Peyer's patch (tissue), 4 donors: Measurements from ENCODE around the gene DHRS7B. TPM values are rescaled to one million over a fixed set of nuclear protein-coding genes. Genes with fewer than 3 reads are reported as not detected.
"Not testable (repeated sequence)": the region's sequence is repeated elsewhere in the genome, so short reads cannot be mapped to it uniquely, and the experiment has no call there.

Source experiments
- DNase-seq, 3 donors: peaks; one replicate each; pipeline ENCODE4 v3.0.0-alpha.2; 2017 to 2019
- H3K27ac ChIP-seq, 4 donors: fragments of 200-600 bp; sonication (generic); one replicate each; pipeline ENCODE4 v1.5.1; 2016 to 2019
- H3K27me3 ChIP-seq, 2 donors: fragments of 200-600 bp; sonication (generic); one replicate each; pipeline ENCODE4 v1.5.1; 2019
- H3K36me3 ChIP-seq, 3 donors: fragments of 200-600 bp; sonication (generic); one replicate each; pipeline ENCODE4 v1.5.1; 2016 to 2019
- H3K4me1 ChIP-seq, 4 donors: fragments of 200-600 bp; sonication (generic); one replicate each; pipeline ENCODE4 v1.5.1; 2016 to 2019
- H3K4me3 ChIP-seq, 4 donors: fragments of 200-600 bp; sonication (generic); 1 replicate in 3 of 4; 2 replicates in 1 of 4; pipeline ENCODE4 v1.5.1; 2016 to 2019; ENCODE audit warnings: mild to moderate bottlenecking in 1 of 4
- H3K9me3 ChIP-seq, 4 donors: fragments of 200-600 bp; sonication (generic); one replicate each; pipeline ENCODE4 v1.5.1; 2016 to 2019; ENCODE audit warnings: mild to moderate bottlenecking in 1 of 4
- CTCF ChIP-seq, 6 experiments: fragments of 450-650 bp in 4 of 6; fragments of 200-600 bp in 2 of 6; sonication (generic) in 1 of 6; IDR thresholded peaks; one replicate each; pipeline ENCODE4 v1.5.1; 2017 to 2019; ENCODE audit warnings: antibody characterized with exemption in 6 of 6, mild to moderate bottlenecking in 3 of 6, moderate library complexity in 1 of 6
- POLR2A ChIP-seq, 2 donors: fragments of 450-650 bp; IDR thresholded peaks; one replicate each; pipeline ENCODE4 v1.5.1; 2017; ENCODE audit warnings: antibody characterized with exemption in 2 of 2, mild to moderate bottlenecking in 2 of 2, moderate library complexity in 2 of 2
- total RNA-seq, 4 donors: library from RNA; depleted of rRNA; stranded (reverse); fragments of >200 nt; gene quantifications; one replicate each; pipeline ENCODE4 v1.1.0, GENCODE V29; 2016

DHRS7B gene
- total RNA-seq: 10 to 100 TPM; 20.6 to 41.2 (median 26.2) TPM

GRCh38 chr17:21126645-21127508 is at the start of gene DHRS7B:
DHRS7B (plus strand) TSS chr17:21126964; CDS start chr17:21126972, 8 bp downstream.
- Histone ChIP-seq H3K4me1 (peaks cover 0 to 10% (median 2%) of the 10 kb centered on the region in 4 donors), H3K27ac (peak within 1 kb of the TSS; percentile 87 to 93 (median 91)), H3K9me3 (no peaks in the 10 kb centered on the region), H3K27me3 (no peaks in the 10 kb centered on the region), H3K4me3 (peak within 1 kb of the TSS; percentile 65 to 77 (median 74)), H3K36me3 (no peaks in the 10 kb centered on the region)
- peak; percentile 97 to 99 (median 99) for DNase-seq
- TF ChIP-seq POLR2A (IDR thresholded peaks at IDR 0.05) (peak; percentile 58 to 79), CTCF (IDR thresholded peaks at IDR 0.05) (peak in 1 of 6 experiments; percentile 3)

DNA sequence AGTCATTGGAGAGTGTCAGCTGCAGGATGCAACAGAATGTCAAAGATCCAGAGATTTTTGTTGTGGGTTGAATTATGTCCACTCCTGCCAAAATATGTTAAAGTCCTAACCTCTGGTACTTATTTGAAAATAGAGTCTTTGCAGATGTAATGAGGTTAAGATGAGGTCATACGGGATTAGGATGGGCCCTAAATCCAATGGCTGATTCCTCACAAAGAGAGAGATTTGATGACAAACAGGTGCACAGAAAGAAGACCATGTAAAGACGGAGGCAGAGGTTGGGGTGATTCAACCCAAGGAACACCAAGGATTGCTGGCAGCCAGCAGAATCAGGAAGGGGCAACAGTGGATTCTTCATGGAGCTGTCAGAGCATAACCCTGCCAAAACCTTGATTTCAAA is 49.5 kb upstream of the DHRS7B start:
- Histone ChIP-seq H3K9me3 (no peaks in the 10 kb centered on the region), H3K27me3 (no peaks in the 10 kb centered on the region), H3K4me3 (no peak overlapping the region), H3K27ac (no peak overlapping the region), H3K36me3 (no peaks in the 10 kb centered on the region), H3K4me1 (no peaks in the 10 kb centered on the region)
- DNase-seq: no peak
- TF ChIP-seq POLR2A (IDR thresholded peaks at IDR 0.05): no peak
- TF ChIP-seq CTCF (IDR thresholded peaks at IDR 0.05): no peak

GRCh38 chr17:21078016-21078780 is 48.6 kb upstream of the DHRS7B start:
- H3K4me3 ChIP-seq: no peak overlapping the region
- no peaks in the 10 kb centered on the region for H3K27me3 ChIP-seq
- no peak overlapping the region for H3K27ac ChIP-seq
- no peaks in the 10 kb centered on the region for H3K36me3 ChIP-seq
- DNase-seq: no peak
- H3K4me1 ChIP-seq: no peaks in the 10 kb centered on the region
- TF ChIP-seq POLR2A (IDR thresholded peaks at IDR 0.05) (no peak), CTCF (IDR thresholded peaks at IDR 0.05) (no peak)
- H3K9me3 ChIP-seq: no peaks in the 10 kb centered on the region

DNA sequence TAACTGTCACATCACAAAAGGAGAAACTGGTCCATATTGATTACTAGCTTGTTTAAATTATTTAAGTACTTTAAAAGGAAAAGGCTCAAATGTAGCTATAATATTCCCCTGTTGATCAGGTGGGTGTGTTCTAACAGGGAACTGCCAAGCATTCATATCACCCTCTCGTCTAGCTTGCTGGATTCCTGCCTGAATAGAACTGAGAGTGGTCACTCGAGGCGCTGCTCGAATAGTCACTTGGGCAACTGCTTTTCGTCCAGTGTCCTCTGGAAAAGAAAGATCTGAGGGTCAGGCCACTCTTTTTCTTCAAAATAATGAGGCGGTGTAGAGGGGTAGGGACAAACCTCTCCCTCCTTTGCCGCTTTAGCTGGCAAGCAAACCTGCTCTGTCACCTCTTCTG is 47.6 kb upstream of the DHRS7B start:
- Histone ChIP-seq H3K27me3 (no peaks in the 10 kb centered on the region), H3K9me3 (no peaks in the 10 kb centered on the region), H3K4me3 (no peak overlapping the region), H3K36me3 (no peaks in the 10 kb centered on the region), H3K27ac (no peak overlapping the region), H3K4me1 (no peaks in the 10 kb centered on the region)
- DNase-seq: no peak
- TF ChIP-seq POLR2A (IDR thresholded peaks at IDR 0.05): no peak

DNA sequence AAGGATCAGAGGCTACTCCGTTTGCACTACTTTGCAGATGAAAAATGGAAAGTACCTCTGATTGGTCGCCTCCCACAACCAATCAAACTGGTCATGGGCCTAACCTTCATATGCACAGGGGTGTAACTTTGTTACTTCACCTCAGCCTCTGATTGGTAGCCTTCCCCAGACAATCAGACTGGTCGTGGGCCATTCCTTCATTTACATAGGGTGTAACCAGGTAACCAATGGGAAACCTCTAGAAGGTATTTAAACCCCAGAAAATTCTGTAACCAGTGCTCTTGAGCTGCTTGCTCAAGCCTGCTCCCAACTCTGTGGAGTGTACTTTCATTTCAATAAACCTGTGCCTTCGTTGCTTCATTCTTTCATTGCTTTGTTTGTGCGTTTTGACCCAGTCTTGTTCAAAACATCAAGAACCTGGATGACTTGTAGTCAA is 44.7 kb upstream of the DHRS7B start:
- no peaks in the 10 kb centered on the region for H3K9me3 ChIP-seq
- no peak for DNase-seq
- no peak overlapping the region for H3K4me3 ChIP-seq
- no peaks in the 10 kb centered on the region for H3K4me1 ChIP-seq
- H3K36me3 ChIP-seq: no peaks in the 10 kb centered on the region
- H3K27me3 ChIP-seq: no peaks in the 10 kb centered on the region
- H3K27ac ChIP-seq: no peak overlapping the region
- TF ChIP-seq POLR2A (IDR thresholded peaks at IDR 0.05) (no peak), CTCF (IDR thresholded peaks at IDR 0.05) (no peak)

DNA sequence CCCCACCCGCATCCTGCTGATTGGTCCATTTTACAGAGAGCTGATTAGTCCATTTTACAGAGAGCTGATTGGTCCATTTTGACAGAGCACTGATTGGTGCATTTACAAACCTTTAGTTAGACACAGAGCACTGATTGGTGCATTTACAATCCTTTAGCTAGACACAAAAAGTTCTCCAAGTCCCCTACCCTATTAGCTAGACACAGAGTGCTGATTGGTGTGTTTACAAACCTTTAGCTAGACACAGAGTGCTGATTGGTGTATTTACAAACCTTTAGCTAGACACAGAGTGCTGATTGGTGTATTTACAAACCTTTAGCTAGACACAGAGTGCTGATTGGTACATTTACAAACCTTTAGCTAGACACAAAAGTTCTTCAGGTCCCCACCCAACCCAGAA is 41.5 kb upstream of the DHRS7B start:
- not testable (repeated sequence) for DNase-seq, H3K4me1 ChIP-seq

More for the DNA sequence above, 41.5 kb upstream of the DHRS7B start:
- not testable (repeated sequence) for H3K36me3 ChIP-seq, H3K27me3 ChIP-seq, H3K4me3 ChIP-seq, H3K9me3 ChIP-seq, H3K27ac ChIP-seq
